Sigmoid colon (tissue), 7 donors: ENCODE data around the gene STK32B. TPM values are rescaled to one million over a fixed set of nuclear protein-coding genes. Genes with fewer than 3 reads are reported as not detected.
A peak's percentile ranks its signal among the peaks of the same experiment; 100 is the strongest.

Source experiments
- DNase-seq: peaks from one replicate; pipeline ENCODE4 v3.0.0-alpha.2; 2019
- H3K27ac ChIP-seq, 4 donors: fragments of 200-600 bp; sonication (generic); one replicate each; pipeline ENCODE4 v1.5.1; 2016 to 2019; ENCODE audit warnings: mild to moderate bottlenecking in 1 of 4
- H3K27me3 ChIP-seq, 3 donors: fragments of 200-600 bp; sonication (generic); one replicate each; pipeline ENCODE4 v1.5.1; 2019; ENCODE audit warnings: mild to moderate bottlenecking in 1 of 3
- H3K36me3 ChIP-seq, 4 donors: fragments of 200-600 bp; sonication (generic); one replicate each; pipeline ENCODE4 v1.5.1; 2016 to 2019
- H3K4me1 ChIP-seq, 4 donors: fragments of 200-600 bp; sonication (generic); one replicate each; pipeline ENCODE4 v1.5.1; 2017 to 2019
- H3K4me3 ChIP-seq, 4 donors: fragments of 200-600 bp; sonication (generic); one replicate each; pipeline ENCODE4 v1.5.1; 2017 to 2019; ENCODE audit warnings: mild to moderate bottlenecking in 2 of 4, moderate library complexity in 1 of 4
- H3K9me3 ChIP-seq, 4 donors: fragments of 200-600 bp in 3 of 4; sonication (generic) in 3 of 4; one replicate each; pipeline versions ENCODE4 v1.5.1 to v1.6.1; 2013 to 2019
- EP300 ChIP-seq, 4 donors: sonication (generic); formaldehyde crosslinking; IDR thresholded peaks; one replicate each; pipeline ENCODE4 v1.6.1; 2017; ENCODE audit warnings: antibody characterized with exemption in 4 of 4
- POLR2A ChIP-seq, 2 donors: fragments of 450-650 bp; IDR thresholded peaks; one replicate each; pipeline ENCODE4 v1.6.1; 2016; ENCODE audit warnings: antibody characterized with exemption in 2 of 2, mild to moderate bottlenecking in 2 of 2, moderate library complexity in 2 of 2
- POLR2AphosphoS5 ChIP-seq, 4 donors: sonication (generic); formaldehyde crosslinking; IDR thresholded peaks; one replicate each; pipeline ENCODE4 v1.6.1; 2017; ENCODE audit warnings: antibody characterized with exemption in 4 of 4
- WGBS, 2 donors: extraction: QIAGEN DNeasy Blood & Tissue Kit; methylation state at CpG; one replicate each; pipeline ENCODE4 v1.1.7; 2013; 5-methylcytosine and 5-hydroxymethylcytosine counted together
- intact Hi-C: fragments of 100-400 bp; cut with DNase I; formaldehyde crosslinking; loops from one replicate; pipeline ENCODE4 v1.15.1; 2023
- polyA plus RNA-seq, 3 donors: library from polyadenylated mRNA; stranded (reverse); fragments of 200-250 nt; gene quantifications; one replicate each; pipeline ENCODE4 v1.2.3, GENCODE V29; 2013
- total RNA-seq, 4 donors: library from RNA; depleted of rRNA; stranded (reverse); fragments of >200 nt; gene quantifications; one replicate each; pipeline ENCODE4 v1.1.0, GENCODE V29; 2016
- TF ChIP-seq, protein P1 (sequence below), 4 experiments: fragments of 450-650 bp in 3 of 4; fragments of 200-600 bp in 1 of 4; IDR thresholded peaks; one replicate each; pipeline ENCODE4 v1.5.1; 2016 to 2019; ENCODE audit warnings: antibody characterized with exemption in 4 of 4, mild to moderate bottlenecking in 3 of 4, moderate library complexity in 2 of 4
- donor health status: healthy with polysubstance abuse.
- donor health status: Bipolar disorder and iron deficiency.
- donor health status: healthy.

The STK32B gene
- total and polyA plus RNA-seq, 7 donors: 0.23 to 3.9 (median 1.8) TPM

DNA sequence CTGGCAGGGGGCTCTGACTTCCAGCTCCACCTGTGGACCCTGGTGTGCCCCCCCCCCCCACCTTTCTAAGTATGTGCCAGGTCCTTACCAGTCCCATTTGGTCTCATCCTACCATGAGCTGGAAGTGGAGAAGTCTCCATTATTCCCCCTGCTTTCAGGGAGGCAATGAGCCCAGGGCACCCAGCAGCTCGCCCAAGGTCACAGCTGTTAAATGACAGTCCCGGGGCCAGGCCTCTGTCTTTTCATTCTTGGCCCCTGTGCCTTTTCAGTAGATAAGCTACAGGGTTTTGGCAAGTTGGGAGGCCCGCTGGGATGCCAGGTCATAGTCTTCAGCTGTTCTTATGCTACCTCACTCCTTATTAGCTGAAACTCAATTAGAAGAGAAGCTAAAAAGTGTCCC lies 408.0 kb downstream of the STK32B start:
- intact Hi-C loops: no loop called here
- H3K27ac ChIP-seq: no peak overlapping the region

DNA sequence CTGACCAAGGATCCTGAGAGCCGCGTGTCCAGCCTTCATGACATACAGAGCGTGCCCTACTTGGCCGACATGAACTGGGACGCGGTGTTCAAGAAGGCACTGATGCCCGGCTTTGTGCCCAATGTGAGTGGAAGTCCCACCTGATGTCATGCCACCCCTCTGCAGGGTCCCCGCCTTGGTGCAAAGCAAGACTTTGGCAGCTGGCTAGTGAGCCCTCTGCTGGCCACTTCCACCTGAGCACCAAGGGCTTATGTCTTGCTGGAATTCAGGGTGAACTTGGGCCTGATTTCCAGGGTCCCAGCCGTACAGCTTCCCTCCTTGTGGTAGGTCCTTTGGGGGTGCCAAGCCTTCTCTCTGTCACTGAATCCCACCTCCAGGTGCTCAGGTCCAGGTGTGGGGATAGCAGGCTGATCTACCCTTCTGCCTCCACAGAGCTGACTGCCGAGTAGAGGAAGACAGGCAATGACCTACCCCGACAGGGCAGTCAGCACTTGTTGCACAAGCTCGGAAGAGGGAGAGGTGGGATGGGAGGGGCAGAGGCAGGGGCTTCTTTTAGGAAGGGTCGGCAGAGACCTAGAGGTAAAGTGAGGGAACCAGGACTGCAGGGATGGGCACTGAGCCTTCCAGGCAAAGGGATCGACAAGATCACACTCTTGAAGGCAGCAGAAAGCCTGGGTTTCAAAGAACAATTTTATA lies 409.0 kb downstream of the STK32B start:
- H3K4me3 ChIP-seq: no peak overlapping the region
- H3K36me3 ChIP-seq: no peaks in the 10 kb centered on the region
- H3K27me3 ChIP-seq: no peaks in the 10 kb centered on the region
- intact Hi-C loops: no loop called here
- no peak for DNase-seq
- H3K9me3 ChIP-seq: no peaks in the 10 kb centered on the region
- no peak for TF ChIP-seq POLR2A (IDR thresholded peaks at IDR 0.05)
- TF ChIP-seq POLR2AphosphoS5 (IDR thresholded peaks at IDR 0.05): no peak
- TF ChIP-seq, protein P1, sequence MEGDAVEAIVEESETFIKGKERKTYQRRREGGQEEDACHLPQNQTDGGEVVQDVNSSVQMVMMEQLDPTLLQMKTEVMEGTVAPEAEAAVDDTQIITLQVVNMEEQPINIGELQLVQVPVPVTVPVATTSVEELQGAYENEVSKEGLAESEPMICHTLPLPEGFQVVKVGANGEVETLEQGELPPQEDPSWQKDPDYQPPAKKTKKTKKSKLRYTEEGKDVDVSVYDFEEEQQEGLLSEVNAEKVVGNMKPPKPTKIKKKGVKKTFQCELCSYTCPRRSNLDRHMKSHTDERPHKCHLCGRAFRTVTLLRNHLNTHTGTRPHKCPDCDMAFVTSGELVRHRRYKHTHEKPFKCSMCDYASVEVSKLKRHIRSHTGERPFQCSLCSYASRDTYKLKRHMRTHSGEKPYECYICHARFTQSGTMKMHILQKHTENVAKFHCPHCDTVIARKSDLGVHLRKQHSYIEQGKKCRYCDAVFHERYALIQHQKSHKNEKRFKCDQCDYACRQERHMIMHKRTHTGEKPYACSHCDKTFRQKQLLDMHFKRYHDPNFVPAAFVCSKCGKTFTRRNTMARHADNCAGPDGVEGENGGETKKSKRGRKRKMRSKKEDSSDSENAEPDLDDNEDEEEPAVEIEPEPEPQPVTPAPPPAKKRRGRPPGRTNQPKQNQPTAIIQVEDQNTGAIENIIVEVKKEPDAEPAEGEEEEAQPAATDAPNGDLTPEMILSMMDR (IDR thresholded peaks at IDR 0.05): peak in 2 of 4 experiments; percentile 22 to 31
- H3K27ac ChIP-seq: no peak overlapping the region
- H3K4me1 ChIP-seq: no peaks in the 10 kb centered on the region
- WGBS, 2 donors: 73 to 86% methylated on average over 14 of the region's 14 CpGs

More for the DNA sequence above, 408.0 kb downstream of the STK32B start:
- DNase-seq: no peak
- Histone ChIP-seq H3K36me3 (no peaks in the 10 kb centered on the region), H3K27me3 (no peaks in the 10 kb centered on the region), H3K4me1 (no peaks in the 10 kb centered on the region), H3K4me3 (no peak overlapping the region), H3K9me3 (no peaks in the 10 kb centered on the region)
- TF ChIP-seq, protein P1 (IDR thresholded peaks at IDR 0.05): no peak
- no peak for TF ChIP-seq POLR2A (IDR thresholded peaks at IDR 0.05)
- no peak for TF ChIP-seq EP300 (IDR thresholded peaks at IDR 0.05)
- TF ChIP-seq POLR2AphosphoS5 (IDR thresholded peaks at IDR 0.05): no peak
- WGBS, 2 donors: 52 to 75% methylated on average over 3 of the region's 3 CpGs

DNA sequence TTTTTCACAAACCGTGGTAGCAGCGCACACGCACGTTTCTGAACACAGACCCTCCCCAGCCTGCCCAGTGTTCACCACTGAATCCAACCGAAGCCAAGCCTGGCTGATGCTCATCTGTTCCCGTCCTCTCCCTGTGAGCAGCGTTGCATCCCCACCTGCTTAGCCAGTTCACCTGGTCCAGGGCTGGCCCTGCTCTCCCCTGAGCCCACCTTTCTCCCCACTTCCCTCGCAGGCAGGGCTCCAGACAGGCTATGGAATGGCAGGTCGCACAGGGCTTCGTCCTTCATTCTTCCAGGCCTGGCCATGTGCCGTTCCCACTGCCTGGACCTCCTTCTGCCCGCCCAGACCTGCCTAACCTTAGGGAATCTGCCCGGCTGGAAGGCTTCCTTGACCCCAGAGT lies 410.2 kb downstream of the STK32B start:
- Histone ChIP-seq H3K9me3 (no peaks in the 10 kb centered on the region), H3K36me3 (no peaks in the 10 kb centered on the region), H3K4me1 (no peaks in the 10 kb centered on the region), H3K4me3 (no peak overlapping the region), H3K27me3 (no peaks in the 10 kb centered on the region), H3K27ac (no peak overlapping the region)
- DNase-seq: no peak
- 82 to 90% methylated on average over 13 of the region's 13 CpGs for WGBS, 2 donors
- intact Hi-C loops: no loop called here
- no peak for TF ChIP-seq POLR2A (IDR thresholded peaks at IDR 0.05)
- TF ChIP-seq EP300 (IDR thresholded peaks at IDR 0.05): no peak
- TF ChIP-seq POLR2AphosphoS5 (IDR thresholded peaks at IDR 0.05): no peak
- TF ChIP-seq, protein P1 (IDR thresholded peaks at IDR 0.05): no peak

DNA sequence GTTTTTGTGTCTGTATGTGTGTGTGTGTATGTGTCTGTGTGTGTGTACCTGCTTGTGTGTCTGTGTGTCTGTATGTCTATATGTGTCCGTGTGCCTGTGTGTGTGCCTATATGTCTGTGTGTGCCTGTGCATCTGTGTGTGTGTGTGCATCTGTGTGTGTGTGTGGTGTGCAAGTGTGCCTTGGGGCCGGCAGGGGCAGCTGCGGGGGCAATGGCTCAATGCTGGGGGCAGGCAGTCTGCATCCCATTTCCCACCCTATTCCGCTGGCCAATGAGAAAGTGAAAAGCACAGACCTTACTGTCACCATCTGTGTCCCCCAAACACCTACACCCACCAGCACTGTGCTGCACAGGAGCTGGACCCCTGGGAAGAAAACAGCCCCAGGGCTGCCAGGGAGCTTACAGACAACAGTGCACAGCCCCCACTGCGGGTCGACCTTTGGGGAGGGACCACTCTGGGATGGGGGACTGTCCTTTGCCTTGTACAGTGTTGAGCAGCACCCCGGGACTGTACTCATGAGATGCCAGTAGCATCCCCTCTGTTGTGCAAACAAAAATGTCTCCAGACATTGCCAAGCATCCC lies 411.1 kb downstream of the STK32B start:
- H3K4me3 ChIP-seq: no peak overlapping the region
- DNase-seq: no peak
- 77 to 86% methylated on average over 7 of the region's 7 CpGs for WGBS, 2 donors
- no peaks in the 10 kb centered on the region for H3K9me3 ChIP-seq
- TF ChIP-seq POLR2A (IDR thresholded peaks at IDR 0.05) (no peak), POLR2AphosphoS5 (IDR thresholded peaks at IDR 0.05) (no peak), EP300 (IDR thresholded peaks at IDR 0.05) (no peak)
- TF ChIP-seq, protein P1 (IDR thresholded peaks at IDR 0.05): no peak
- H3K36me3 ChIP-seq: no peaks in the 10 kb centered on the region
- intact Hi-C loops: no loop called here
- H3K27ac ChIP-seq: no peak overlapping the region
- no peaks in the 10 kb centered on the region for H3K27me3 ChIP-seq
- H3K4me1 ChIP-seq: no peaks in the 10 kb centered on the region
